A172 (cell line): Measurements from ENCODE around the gene HDAC9. TPM values are rescaled to one million over a fixed set of nuclear protein-coding genes. Genes with fewer than 3 reads are reported as not detected.
A peak's percentile ranks its signal among the peaks of the same experiment; 100 is the strongest.
"Not testable (repeated sequence)": the region's sequence is repeated elsewhere in the genome, so short reads cannot be mapped to it uniquely, and the experiment has no call there.

Source experiments
- DNase-seq: peaks from one replicate; pipeline ENCODE4 v3.0.0-alpha.2; 2015; ENCODE audit warnings: low spot score
- total RNA-seq: library from RNA; depleted of rRNA; stranded (reverse); fragments of >200 nt; shearing (Covaris generic); gene quantifications from 2 replicates; pipeline ENCODE4 v1.2.3, GENCODE V29; 2014

HDAC9 gene
- total RNA-seq, 1 experiment from 2014 or later = 53.6 TPM

DNA sequence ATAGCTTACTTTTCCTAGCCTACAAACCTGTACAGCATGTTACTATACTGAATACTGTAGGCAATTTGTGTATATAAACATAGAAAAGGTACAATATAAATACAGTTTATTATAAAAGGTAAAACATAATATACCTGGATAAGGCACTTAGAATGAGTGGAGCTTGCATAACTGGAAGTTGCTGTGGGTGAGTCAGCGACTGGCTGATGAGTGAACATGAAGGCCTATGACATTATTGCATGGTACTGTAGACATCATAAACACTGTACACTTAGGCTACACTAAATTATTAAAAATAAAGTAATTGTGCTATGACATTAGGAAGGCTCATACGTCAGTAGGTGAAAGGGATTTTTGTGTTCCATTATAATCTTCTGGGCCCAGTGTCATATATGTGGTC lies 228.8 kb downstream of the HDAC9 start:
- no peak for DNase-seq

DNA sequence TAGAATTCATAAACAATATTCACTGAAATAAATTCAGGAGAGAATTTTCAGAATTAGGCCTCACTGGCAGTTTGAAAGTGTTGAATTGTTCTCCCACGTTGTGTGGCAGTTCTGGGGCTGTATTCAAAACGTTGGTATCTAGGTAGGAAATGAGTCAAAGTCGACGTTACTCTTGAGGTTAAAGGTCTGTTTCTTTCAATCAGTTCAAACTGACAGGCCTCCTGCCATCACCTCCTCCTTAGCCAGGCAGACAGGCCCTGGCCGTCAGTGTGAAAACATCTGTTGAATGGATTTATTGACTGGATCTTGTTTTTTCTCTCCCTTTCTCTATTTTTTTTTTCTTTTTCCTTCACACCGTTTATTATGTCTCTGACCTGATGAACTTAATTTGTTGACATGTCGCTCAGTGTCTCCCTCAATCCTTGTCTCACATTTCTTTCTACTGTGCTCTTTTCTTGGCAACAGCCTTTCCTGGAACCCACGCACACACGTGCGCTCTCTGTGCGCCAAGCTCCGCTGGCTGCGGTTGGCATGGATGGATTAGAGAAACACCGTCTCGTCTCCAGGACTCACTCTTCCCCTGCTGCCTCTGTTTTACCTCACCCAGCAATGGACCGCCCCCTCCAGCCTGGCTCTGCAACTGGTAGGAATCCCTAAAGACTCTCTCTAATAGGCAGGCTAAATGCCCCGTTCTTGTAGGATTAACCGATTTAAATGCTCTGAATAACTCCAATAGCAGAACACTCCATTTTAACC lies 231.7 kb downstream of the HDAC9 start:
- no peak for DNase-seq

DNA sequence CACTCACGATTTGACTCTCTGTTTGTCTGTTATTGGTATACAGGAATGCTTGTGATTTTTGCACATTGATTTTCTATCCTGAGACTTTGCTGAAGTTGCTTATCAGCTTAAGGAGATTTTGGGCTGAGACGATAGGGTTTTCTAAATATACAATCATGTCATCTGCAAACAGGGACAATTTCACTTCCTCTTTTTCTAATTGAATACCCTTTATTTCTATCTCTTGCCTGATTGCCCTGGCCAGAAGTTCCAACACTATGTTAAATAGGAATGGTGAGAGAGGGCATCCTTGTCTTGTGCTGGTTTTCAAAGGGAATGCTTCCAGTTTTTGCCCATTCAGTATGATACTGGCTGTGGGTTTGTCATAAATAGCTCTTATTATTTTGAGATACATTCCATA lies 240.5 kb downstream of the HDAC9 start:
- not testable (repeated sequence) for DNase-seq

DNA sequence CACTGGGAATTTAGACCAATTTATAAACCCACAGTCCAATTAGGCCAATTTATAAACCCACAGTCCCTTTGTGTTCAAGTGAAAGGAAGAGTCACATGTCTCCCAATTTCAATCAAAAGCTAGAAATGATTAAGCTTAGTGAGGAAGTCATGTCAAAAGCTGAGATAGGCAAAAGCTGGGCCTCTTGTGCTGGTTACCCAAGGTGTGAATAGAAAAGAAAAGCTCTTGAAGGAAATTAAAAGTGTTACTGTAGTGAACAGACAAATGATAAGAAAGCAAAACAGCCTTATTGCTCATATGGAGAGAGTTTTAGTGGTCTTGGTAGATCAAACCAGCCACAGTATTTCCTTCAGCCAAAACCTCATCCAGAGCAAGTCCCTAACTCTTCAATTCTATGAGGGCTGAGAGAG lies 245.0 kb downstream of the HDAC9 start:
- DNase-seq = no peak

DNA sequence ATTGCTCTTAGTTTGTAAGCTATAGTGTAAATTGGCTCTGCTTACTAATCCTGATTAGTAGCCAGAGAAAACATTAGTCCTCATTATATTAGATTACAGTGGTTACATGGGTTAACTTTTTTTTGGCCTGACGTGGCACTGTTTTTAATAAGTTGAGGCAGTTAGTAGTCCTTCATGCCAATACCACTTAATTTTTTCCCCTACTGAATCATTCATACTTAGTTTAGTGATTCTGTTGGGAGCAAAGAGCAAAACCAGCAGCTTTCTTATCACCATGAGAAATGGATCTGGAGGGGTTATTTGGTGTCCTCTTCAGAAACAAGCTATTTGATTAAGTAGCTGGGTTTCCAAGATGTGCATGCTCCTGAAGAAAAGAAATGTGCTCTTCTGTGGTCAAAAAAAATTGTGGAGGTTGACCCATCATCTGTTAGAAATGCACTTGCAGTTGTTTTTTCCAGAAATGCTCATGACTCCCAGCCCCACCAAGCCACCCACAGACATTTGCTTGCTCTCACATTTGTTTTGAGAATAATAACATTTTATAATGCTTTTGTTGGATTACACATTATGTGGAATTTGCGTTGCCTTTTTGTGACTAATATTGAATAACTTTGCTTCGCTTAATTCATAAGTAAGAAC lies 258.5 kb downstream of the HDAC9 start:
- peak; percentile 29 for DNase-seq

DNA sequence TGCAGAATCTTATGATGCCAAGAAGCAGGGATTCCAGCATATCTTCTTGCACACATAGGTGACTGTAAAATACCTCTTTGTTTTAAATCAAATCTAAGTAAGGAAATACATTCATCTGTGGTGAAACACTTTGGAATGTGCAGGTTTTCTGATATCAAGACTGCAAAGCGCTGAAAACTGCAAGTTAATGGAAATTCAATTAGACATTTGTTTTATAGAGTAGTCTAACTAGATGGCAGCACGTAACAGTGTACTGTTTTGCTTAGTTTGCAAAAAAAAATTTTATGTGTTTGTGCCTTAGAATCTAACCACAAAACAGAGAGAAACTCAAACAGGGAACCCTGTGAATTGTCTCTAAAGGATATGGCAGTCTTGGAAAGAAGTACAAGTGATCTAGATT lies 259.2 kb downstream of the HDAC9 start:
- DNase-seq = peak; percentile 31

DNA sequence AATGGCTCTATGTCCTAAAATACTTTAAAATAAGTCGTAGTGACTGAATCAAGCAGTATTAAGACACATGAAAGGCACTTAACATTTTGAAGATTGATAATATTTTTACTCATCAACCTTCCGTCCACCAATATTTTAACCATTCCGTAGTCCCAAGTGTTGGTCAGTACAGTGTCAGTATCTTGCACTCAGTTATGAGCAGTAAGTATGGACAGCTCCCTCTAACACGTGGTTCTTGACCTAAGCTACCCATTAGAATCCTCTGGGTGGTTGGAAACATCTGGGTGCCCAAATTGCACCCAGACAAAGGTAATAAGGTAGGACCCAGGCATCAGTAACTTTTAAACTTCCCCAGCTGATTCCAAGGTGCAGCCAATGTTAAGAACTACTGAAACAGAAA lies 260.2 kb downstream of the HDAC9 start:
- no peak for DNase-seq

DNA sequence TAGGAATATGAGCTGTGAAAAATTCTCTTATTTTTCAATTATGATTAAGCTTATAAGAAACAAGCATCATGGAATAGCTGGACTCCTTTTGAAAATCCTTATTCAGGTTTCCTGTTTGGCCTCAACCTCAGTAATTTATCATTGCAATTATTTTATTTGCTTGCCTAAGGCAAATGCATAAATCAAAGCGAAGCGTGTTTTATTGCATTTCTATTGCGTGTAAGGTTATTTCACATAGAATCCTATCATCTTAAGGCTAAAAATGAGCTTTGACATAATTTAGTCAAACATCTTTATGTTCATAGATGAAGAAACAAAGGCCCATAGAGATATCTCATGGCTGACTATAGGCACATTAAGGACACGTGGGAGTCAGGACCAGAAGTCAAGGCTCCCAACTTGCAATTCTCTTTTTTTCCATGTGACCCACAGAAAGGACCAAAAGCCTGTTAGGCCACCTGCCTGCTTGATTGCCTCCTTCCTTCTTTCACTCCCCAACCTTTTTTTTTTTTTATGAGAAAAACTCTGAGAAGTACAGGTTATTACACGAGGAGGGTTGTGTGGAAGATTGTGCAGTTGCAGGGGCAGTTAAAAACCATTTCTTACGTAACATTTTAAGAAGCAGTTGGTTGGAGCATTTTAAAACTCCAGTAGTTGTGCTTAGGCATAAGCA lies 261.0 kb downstream of the HDAC9 start:
- DNase-seq = no peak

DNA sequence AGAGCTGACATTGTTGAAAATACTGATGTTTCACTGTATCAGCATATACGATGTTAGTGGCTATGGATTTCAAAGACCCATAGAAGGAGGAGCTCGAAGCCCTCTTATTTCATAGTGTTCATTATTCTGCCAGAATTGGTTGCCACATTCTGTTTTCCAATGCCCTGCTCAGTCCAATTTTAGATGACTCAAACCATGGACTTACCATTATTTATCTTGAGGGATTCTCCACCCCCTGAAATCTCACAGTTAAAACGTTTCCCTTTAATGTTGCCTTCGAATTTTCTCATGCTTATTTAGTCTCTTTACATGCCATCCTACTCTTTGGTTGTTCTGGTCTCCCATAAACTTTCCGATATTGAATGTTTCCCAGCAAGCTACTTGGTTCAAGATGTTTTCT lies 264.5 kb downstream of the HDAC9 start:
- no peak for DNase-seq

DNA sequence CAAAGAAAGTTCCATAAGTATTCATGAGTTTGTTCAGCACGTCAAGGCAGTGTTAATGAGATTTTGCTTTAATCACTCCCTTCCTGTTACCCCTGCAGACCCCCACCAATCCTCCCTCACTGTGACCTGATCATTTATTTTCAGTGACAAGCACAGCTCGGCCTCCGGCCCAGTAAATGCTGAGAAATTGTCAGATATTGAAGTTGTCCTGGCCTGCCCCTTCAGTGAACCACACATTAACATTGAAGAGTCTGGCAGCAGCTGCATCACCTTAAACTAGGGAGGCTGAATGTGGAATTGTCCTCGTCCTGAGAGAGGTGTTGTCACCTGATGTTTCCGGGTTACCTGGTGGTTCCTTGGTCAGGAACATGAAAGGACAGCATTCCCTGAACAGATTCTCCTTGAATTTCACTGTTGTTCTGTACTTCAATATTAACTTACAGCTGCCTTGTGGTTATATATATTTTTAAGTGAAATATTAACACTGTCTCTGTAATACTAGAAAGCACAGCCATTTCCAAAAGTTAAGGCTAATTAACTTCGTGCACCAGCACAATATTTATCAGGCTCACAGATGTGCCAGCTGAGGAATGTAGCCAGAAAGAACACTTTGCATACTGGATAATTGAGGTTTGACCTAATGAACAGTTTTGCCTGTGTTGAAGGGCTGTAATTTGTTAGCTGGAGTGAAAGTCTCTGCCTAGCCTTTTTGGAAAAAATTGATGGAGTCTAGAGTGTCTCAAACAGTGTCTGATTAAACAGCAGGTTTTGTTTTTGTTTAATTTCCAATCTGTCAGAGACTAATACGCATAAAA lies 265.3 kb downstream of the HDAC9 start:
- DNase-seq = no peak

DNA sequence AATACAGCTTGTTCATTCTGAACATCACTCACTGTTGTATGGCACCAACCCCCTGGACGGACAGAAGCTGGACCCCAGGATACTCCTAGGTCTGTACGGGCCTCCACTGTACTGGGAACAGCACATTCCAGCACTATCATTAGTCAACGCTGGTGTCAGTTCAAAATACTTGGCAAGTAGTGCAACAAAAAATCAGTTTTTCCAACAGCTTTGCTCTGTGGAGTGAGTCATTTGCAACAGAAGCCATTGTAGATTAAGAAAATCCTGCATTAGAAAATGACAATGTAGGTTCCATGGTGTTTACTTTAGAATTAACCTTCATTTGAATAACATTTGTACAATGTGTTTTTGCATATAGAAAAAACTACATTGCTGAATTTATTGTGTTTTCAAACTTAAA lies 266.6 kb downstream of the HDAC9 start:
- peak; percentile 70 for DNase-seq

DNA sequence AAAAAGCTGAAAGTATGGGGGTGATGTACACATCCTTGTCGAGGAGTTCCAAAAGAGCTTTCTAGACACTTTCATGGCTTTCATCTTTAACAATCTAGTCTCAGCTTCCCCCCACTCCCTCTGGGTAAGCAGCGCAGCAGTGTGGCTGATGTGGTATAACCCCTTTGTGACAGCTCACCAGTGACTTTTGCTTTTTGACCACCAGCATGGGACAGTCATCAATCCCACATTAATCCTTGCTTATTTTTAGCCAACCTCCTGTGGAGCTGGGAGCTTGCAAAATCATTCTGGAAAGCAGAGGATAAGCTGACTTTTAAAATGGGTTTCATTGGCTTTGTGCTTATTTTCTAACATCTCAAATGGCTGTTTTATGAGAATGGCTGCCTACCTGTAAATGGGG lies 272.7 kb downstream of the HDAC9 start:
- DNase-seq = peak; percentile 68

DNA sequence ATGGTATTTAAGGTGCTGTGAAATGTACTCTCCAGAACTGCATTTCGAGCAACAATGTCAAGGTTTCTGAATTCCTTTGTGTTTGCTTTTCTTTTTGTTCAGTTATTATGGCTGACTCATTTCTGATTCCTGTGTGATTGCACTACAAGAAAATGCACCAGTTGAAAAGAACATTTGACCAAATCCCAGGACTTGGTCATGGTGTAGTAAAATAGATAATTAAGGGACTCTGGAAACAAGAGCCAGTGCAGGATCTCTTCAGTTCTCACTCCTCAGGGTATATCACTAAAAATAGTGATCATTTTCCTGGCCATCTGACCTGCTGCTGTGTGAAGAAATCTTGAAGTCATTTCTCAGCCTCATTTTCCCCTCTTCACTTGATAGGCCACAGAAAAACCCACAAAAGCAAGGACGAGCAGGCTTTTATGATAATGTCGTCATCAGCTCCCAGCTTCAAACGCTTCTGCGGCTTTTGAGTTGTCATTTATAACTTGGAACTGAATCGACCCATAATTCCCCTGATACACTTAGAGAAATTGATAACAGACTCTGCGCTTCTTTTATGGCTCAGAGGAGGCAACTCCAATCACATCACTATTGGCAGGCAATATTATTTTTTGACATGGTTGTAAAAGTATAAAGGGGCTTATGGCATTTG lies 274.7 kb downstream of the HDAC9 start:
- DNase-seq = peak; percentile 78

DNA sequence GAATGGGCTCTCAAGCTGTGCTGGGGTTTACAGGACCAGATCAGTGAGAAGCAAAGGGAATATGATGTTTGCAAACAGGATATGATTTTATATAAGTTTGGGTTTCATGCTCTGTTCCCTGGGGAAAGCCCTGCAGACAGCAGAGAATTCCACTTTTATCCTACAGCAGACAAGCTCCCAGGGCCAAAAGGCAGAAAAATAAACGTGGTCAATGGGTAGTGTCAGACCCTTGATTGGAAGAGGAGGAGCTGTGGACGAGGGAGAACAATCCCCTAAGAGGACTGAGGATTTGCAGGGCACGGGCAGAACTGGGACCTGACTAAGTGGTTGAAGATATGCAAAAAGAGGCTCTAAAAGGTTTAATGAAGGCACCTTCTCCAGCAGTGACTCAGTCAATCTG lies 275.3 kb downstream of the HDAC9 start:
- DNase-seq = no peak

DNA sequence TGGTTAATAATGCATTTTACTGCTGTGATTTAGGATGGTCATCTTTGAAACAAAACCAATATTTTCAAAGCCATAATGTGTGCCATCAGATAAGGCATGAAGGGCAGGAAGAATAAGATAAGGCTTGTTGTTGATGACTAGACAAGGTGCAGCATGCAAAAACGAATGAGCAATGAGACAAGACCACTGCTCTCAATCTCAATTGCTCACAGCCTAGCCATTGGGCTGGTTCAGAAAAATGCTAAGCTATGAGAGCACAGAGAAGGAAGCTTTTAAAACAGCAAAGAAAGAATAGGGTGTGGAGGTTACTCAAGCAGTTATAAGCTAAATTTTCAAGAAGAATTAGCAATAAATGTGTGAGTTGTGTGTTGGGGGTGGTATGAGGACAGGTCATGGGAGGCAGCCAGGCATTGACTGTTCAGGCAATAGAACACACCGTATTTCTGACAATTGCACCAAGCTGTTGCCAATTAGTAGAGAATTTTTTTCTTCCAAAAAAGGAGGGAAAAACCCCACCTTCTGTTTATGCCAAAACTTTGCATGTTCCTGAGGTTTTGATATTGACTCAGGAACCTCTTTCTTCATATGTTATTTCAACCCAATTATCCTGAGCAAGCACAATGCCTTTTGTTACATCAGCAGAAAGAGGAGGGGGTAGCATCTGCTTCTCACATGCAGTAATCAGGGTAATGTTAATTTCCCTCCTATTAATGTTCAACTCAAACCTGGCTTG lies 276.5 kb downstream of the HDAC9 start:
- DNase-seq = no peak

DNA sequence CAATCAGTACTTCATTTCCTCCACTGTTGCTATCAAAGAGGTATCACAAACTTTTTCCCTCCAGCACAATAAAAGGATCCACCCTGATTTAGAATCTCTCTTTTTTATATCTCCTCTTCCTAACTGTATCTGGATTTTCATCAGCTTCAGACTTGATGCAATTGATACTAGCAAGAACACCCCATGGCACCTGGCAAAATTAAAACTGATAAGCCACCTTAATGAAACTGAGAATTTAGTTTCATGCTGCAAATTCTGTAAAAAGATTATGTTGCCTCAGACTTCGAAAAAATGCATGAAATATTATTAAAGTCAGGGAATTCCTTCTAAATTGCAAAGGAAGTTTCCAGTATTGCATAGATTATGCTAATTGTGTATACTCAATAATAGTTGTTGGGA lies 277.0 kb downstream of the HDAC9 start:
- DNase-seq = no peak

DNA sequence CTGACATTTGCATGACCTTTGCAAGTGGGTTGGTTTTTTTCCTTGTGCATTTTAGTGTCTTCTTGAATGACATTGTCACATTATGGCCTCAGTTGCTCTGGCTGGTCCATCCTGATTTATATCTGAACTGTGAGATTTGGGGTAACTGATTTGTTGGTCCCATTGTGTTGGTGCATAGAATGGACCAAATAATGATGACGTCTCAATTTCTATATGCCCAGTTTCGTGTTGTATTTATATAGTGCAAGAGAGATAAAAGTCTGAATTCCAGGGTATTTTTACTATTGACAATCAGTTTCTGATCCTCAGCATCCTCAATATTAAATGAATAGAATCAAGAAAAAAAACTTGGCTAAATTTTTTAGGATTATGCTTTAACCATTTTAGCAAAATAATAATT lies 281.8 kb downstream of the HDAC9 start:
- DNase-seq = no peak

DNA sequence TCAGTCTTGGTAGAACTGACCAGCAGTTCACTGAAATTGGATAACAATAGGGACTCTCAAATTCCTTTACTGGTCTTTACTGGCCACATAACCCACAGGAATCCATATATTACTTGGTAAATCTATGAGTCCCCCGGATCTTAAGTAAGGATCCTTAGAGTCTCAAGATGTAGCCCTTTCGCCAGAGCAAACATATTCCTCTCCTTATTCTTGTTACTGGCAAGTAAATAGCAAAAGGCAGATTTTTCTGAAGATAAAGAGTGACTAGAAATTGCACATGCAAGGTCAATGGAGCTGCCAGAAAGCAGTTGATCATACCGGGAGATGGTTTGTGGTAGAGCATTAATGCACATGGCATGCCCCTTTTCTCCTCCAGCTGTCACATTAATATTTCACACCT lies 283.0 kb downstream of the HDAC9 start:
- no peak for DNase-seq

DNA sequence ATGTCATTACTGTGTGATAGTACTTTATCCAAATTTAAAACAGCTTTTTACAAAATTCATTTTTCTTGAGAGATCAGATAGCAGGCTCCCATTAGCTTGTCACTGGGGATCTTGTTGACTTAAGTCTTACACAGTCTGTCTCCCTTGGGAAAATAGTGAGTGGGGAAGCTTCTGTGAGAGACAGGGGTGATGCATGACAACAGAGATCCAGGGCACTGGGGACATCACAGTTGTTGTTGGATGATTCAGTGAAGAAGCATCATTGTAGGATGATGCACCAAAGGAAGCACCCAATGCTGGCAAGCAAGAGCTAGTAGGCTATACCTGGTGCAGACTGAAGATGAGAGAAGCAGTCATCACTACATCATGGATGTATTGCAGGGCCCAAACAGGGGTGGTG lies 284.7 kb downstream of the HDAC9 start:
- DNase-seq = no peak

DNA sequence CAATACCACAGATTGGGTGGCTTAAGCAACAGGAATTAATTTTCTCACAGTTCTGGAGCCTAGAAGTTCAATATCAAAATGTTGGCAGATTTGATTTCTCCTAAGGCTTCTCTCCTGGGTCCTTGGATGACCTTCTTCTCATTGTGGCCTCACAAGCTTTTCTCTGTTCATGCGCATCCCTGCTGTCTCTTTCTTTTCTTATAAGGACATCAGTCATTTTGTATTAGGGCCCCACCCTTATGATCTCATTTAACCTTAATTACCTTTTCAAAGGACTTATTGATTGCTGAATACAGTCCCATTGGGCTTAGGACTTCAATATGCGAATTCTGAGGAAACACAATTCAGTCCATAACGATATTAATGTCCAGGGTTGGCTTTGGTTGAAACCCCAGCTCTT lies 285.4 kb downstream of the HDAC9 start:
- DNase-seq = no peak

DNA sequence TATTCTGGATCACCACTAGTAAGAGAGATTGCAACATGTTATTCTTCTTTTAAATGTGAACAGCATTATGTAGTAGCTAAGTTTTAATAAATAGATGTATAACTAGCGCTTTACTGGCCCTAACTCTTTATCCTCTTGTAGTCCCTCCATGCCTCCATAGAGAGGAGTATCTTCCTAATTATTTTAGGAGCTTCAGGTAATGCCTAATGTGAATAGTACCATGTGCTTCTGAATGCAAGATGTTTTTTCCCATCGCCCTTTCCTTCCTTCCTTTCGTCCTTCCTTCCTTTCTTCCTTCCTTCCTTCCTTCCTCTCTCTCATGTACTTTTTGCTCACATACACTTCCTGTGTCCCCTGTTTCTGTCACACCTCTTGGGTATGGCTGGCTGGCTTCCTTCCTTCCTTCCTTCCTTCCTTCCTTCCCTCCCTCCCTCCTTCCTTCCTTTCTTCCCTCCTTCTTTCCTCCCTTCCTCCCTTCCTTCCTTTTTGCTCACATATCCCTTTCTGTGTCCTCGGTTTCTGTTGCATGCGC lies 290.7 kb downstream of the HDAC9 start:
- no peak for DNase-seq
